ENCODE data around the gene LSM4. TPM values are rescaled to one million over a fixed set of nuclear protein-coding genes. Genes with fewer than 3 reads are reported as not detected.
A peak's percentile ranks its signal among the peaks of the same experiment; 100 is the strongest.

LSM4 gene
- total and polyA plus RNA-seq, 2 of the 13 experiments (the other 11 are each of a cell fraction or from before 2014, with no cell fraction given), result 65.8 to 166 TPM

DNA sequence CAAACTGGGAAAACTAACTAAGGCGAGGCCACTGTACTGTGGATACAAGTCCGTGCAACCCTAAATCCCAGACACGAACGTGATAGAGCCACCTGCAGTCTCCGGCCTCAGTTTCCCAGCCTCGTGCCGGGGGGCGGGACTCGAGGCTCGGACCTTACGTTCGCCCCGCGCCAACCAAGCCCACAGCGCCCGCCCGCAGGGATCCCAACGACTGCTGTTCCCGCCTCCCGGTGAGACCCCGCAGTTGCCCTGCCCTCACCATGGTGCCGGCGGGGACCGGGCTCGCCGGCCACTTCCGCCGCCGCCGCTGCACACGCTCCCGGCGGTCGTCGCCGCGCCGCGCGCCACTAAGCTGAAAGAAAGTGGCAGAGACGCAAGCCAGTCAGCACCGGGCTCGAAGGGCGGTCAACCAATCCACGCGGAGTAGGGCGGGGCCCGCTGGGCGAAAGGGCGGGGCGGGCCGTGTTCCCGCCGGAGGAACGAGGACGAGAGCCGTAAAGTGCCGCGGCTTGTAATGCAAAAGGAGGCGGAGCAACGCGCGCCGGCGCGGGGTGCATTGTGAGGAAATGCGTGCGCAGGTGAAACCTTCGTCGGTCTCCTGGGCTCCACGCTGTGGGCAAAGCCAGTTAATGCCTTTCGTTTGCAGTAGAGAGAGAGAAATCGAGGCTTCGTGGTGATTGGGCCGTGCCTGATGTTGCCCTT, at the start of gene LSM4 (continued):
- TF ChIP-seq PRDM10 (CRISPR knock-in tag; IDR thresholded peaks at IDR 0.05; ENCODE audit: low read depth) (no peak), REXO4 (CRISPR knock-in tag; IDR thresholded peaks at IDR 0.05; ENCODE audit: borderline replicate concordance) (0 out of 2 replicates have a peak, but pooled peaks have one; percentile 53), TEAD3 (CRISPR knock-in tag; optimal IDR thresholded peaks at IDR 0.05; ENCODE audit: borderline replicate concordance) (peak; percentile 77), SETDB1 (CRISPR knock-in tag; IDR thresholded peaks at IDR 0.05; ENCODE audit: borderline replicate concordance) (no peak), ZNF737 (CRISPR knock-in tag; IDR thresholded peaks at IDR 0.05; ENCODE audit: borderline replicate concordance) (no peak), ZNF782 (CRISPR knock-in tag; IDR thresholded peaks at IDR 0.05; ENCODE audit: borderline replicate concordance) (no peak), ZSCAN20 (CRISPR knock-in tag; IDR thresholded peaks at IDR 0.05; ENCODE audit: borderline replicate concordance) (no peak), FOXA3 (CRISPR knock-in tag; IDR thresholded peaks at IDR 0.05) (no peak), ZBTB2 (CRISPR knock-in tag; IDR thresholded peaks at IDR 0.05; ENCODE audit: low read depth) (peak; percentile 91), ZNF616 (CRISPR knock-in tag; IDR thresholded peaks at IDR 0.05; ENCODE audit: low read depth) (no peak), ZNF629 (CRISPR knock-in tag; conservative IDR thresholded peaks at IDR 0.05) (no peak), PITX1 (CRISPR knock-in tag; IDR thresholded peaks at IDR 0.05) (no peak), TP53 (CRISPR knock-in tag; conservative IDR thresholded peaks at IDR 0.05) (0 out of 2 replicates have a peak, but pooled peaks have one; percentile 20), KDM1A (CRISPR knock-in tag; IDR thresholded peaks at IDR 0.05) (no peak), FOXK2 (IDR thresholded peaks at IDR 0.05) (no peak), ZNF484 (CRISPR knock-in tag; IDR thresholded peaks at IDR 0.05; ENCODE audit: borderline replicate concordance, low read depth) (no peak), ZSCAN29 (CRISPR knock-in tag; conservative IDR thresholded peaks at IDR 0.05) (peak; percentile 18; the same call in 1 of the 2 replicates), ZBED4 (CRISPR knock-in tag; IDR thresholded peaks at IDR 0.05; ENCODE audit: borderline replicate concordance) (no peak), ZNF17 (CRISPR knock-in tag; IDR thresholded peaks at IDR 0.05) (no peak)
- TF ChIP-seq, protein P1, sequence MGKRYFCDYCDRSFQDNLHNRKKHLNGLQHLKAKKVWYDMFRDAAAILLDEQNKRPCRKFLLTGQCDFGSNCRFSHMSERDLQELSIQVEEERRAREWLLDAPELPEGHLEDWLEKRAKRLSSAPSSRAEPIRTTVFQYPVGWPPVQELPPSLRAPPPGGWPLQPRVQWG (CRISPR knock-in tag; IDR thresholded peaks at IDR 0.05; ENCODE audit: borderline replicate concordance, low read depth), result no peak
